GM21515 (cell line): ENCODE measurements around the gene ACTA1.
"Not testable (repeated sequence)": the region's sequence is repeated elsewhere in the genome, so short reads cannot be mapped to it uniquely, and the experiment has no call there.

Experiments
- ATAC-seq: cut with Tn5 transposase; IDR thresholded peaks from one replicate; pipeline ENCODE4 v1.9.1; 2021; ENCODE audit not compliant: unreplicated experiment

ACTA1 gene

GRCh38 chr1:229409616-229410369 lies 24.1 kb downstream of the ACTA1 start:
- no peak for ATAC-seq

GRCh38 chr1:229408458-229409037 lies 25.3 kb downstream of the ACTA1 start:
- ATAC-seq, result no peak

GRCh38 chr1:229407206-229408026 lies 26.5 kb downstream of the ACTA1 start:
- no peak for ATAC-seq

- no peak for ATAC-seq
Observed at GRCh38 chr1:229406798-229407197, 27.1 kb downstream of the ACTA1 start.

GRCh38 chr1:229403573-229403972 lies 30.3 kb downstream of the ACTA1 start:
- no peak for ATAC-seq

GRCh38 chr1:229402993-229403392 lies 30.9 kb downstream of the ACTA1 start:
- no peak for ATAC-seq

GRCh38 chr1:229402329-229402728 lies 31.6 kb downstream of the ACTA1 start:
- ATAC-seq, result not testable (repeated sequence)

GRCh38 chr1:229397762-229398161 lies 36.1 kb downstream of the ACTA1 start:
- ATAC-seq, result no peak

GRCh38 chr1:229396585-229397206 lies 37.2 kb downstream of the ACTA1 start:
- ATAC-seq, result no peak

GRCh38 chr1:229394517-229394916 lies 39.4 kb downstream of the ACTA1 start:
- not testable (repeated sequence) for ATAC-seq

GRCh38 chr1:229392936-229393335 lies 41.0 kb downstream of the ACTA1 start:
- no peak for ATAC-seq

- no peak for ATAC-seq
Observed at GRCh38 chr1:229390130-229390529, 43.8 kb downstream of the ACTA1 start.

GRCh38 chr1:229388897-229389580 lies 44.9 kb downstream of the ACTA1 start:
- no peak for ATAC-seq

- ATAC-seq, result no peak
Observed at GRCh38 chr1:229385853-229386456, 47.9 kb downstream of the ACTA1 start.

GRCh38 chr1:229384822-229385221 lies 49.1 kb downstream of the ACTA1 start:
- ATAC-seq, result no peak

GRCh38 chr1:229383961-229384360 lies 49.9 kb downstream of the ACTA1 start:
- ATAC-seq, result no peak

- ATAC-seq, result no peak
Observed at GRCh38 chr1:229383188-229383587, 50.7 kb downstream of the ACTA1 start.
